ENCODE measurements around the gene CELF4.
A peak's percentile ranks its signal among the peaks of the same experiment; 100 is the strongest.

Gene CELF4

GRCh38 chr18:37560003-37560402, 5.6 kb downstream of the CELF4 start:
- ChIA-PET POLR2A (no interaction called here), CTCF (no interaction called here)
- H3K9me3 ChIP-seq (ENCODE audit: control extremely low read depth in 1 of 5, control insufficient read depth in 4 of 5, insufficient read depth in 2 of 5, low read depth in 1 of 5, low read length in 4 of 5), result no peaks in the 10 kb centered on the region
- H3K27ac ChIP-seq (ENCODE audit: insufficient read depth in 1 of 2, low read depth in 1 of 2, low read length in 2 of 2, poor library complexity in 1 of 2, severe bottlenecking in 2 of 2), result no peak overlapping the region
- peaks cover 0 to 2% (median 1%) of the 10 kb centered on the region in 4 experiments for H3K4me1 ChIP-seq (ENCODE audit: control extremely low read depth in 1 of 4, control insufficient read depth in 4 of 4, insufficient read depth in 4 of 4, low read length in 3 of 4)
- H3K36me3 ChIP-seq (ENCODE audit: control insufficient read depth in 4 of 4, insufficient read depth in 4 of 4, low read length in 3 of 4), result no peaks in the 10 kb centered on the region
- WGBS (ENCODE audit: insufficient coverage), result 50% methylated on average over 1 of the region's 2 CpGs
- H3K4me3 ChIP-seq (ENCODE audit: control insufficient read depth in 1 of 7, extremely low read depth in 1 of 7, insufficient read depth in 4 of 7, low read depth in 2 of 7, low read length in 6 of 7), result no peak overlapping the region
- DNase-seq, result no peak
- peaks cover 6 to 71% (median 29%) of the 10 kb centered on the region in 5 experiments for H3K27me3 ChIP-seq (replicated peaks in 2 of 5; ENCODE audit: control insufficient read depth in 4 of 5, insufficient read depth in 5 of 5, low read length in 4 of 5)

GRCh38 chr18:37559194-37559593, 6.4 kb downstream of the CELF4 start:
- ChIA-PET POLR2A (interaction anchor here (0.6 kb wide), 1 partner anchor 162 kb away, joined by 3 read pairs; no protein-coding TSS in a partner anchor), CTCF (interaction anchor here (0.7 kb wide), 1 partner anchor 1274 kb away, joined by 4 read pairs; no protein-coding TSS in a partner anchor)
- H3K36me3 ChIP-seq (ENCODE audit: control insufficient read depth in 4 of 4, insufficient read depth in 4 of 4, low read length in 3 of 4), result no peaks in the 10 kb centered on the region
- H3K4me3 ChIP-seq (ENCODE audit: control insufficient read depth in 1 of 7, extremely low read depth in 1 of 7, insufficient read depth in 4 of 7, low read depth in 2 of 7, low read length in 6 of 7), result no peak overlapping the region
- no peaks in the 10 kb centered on the region for H3K4me1 ChIP-seq (ENCODE audit: control extremely low read depth in 1 of 4, control insufficient read depth in 4 of 4, insufficient read depth in 4 of 4, low read length in 3 of 4)
- WGBS (ENCODE audit: insufficient coverage), result 38% methylated on average over 1 of the region's 1 CpG
- H3K9me3 ChIP-seq (ENCODE audit: control extremely low read depth in 1 of 5, control insufficient read depth in 4 of 5, insufficient read depth in 2 of 5, low read depth in 1 of 5, low read length in 4 of 5), result no peaks in the 10 kb centered on the region
- no peak overlapping the region for H3K27ac ChIP-seq (ENCODE audit: insufficient read depth in 1 of 2, low read depth in 1 of 2, low read length in 2 of 2, poor library complexity in 1 of 2, severe bottlenecking in 2 of 2)
- peaks cover 6 to 63% (median 27%) of the 10 kb centered on the region in 5 experiments for H3K27me3 ChIP-seq (replicated peaks in 2 of 5; ENCODE audit: control insufficient read depth in 4 of 5, insufficient read depth in 5 of 5, low read length in 4 of 5)
- no peak for DNase-seq

- no peak for DNase-seq
- POLR2A ChIA-PET, result no interaction called here
- Histone ChIP-seq H3K27me3 (replicated peaks in 2 of 5; ENCODE audit: control insufficient read depth in 4 of 5, insufficient read depth in 5 of 5, low read length in 4 of 5) (peaks cover 0 to 30% (median 16%) of the 10 kb centered on the region in 5 experiments), H3K9me3 (ENCODE audit: control extremely low read depth in 1 of 5, control insufficient read depth in 4 of 5, insufficient read depth in 2 of 5, low read depth in 1 of 5, low read length in 4 of 5) (no peaks in the 10 kb centered on the region), H3K4me1 (ENCODE audit: control extremely low read depth in 1 of 4, control insufficient read depth in 4 of 4, insufficient read depth in 4 of 4, low read length in 3 of 4) (no peaks in the 10 kb centered on the region), H3K27ac (ENCODE audit: insufficient read depth in 1 of 2, low read depth in 1 of 2, low read length in 2 of 2, poor library complexity in 1 of 2, severe bottlenecking in 2 of 2) (no peak overlapping the region), H3K36me3 (ENCODE audit: control insufficient read depth in 4 of 4, insufficient read depth in 4 of 4, low read length in 3 of 4) (no peaks in the 10 kb centered on the region), H3K4me3 (ENCODE audit: control insufficient read depth in 1 of 7, extremely low read depth in 1 of 7, insufficient read depth in 4 of 7, low read depth in 2 of 7, low read length in 6 of 7) (no peak overlapping the region)
- CTCF ChIA-PET, result interaction anchor here (1.5 kb wide), 1 partner anchor 32 kb away, joined by 3 read pairs; no protein-coding TSS in a partner anchor
- WGBS (ENCODE audit: insufficient coverage), result 74% methylated on average over 2 of the region's 5 CpGs
Measured at GRCh38 chr18:37554399-37554787, 11.2 kb downstream of the CELF4 start.

GRCh38 chr18:37553633-37554398, 11.8 kb downstream of the CELF4 start:
- Histone ChIP-seq H3K9me3 (ENCODE audit: control extremely low read depth in 1 of 5, control insufficient read depth in 4 of 5, insufficient read depth in 2 of 5, low read depth in 1 of 5, low read length in 4 of 5) (no peaks in the 10 kb centered on the region), H3K4me3 (ENCODE audit: control insufficient read depth in 1 of 7, extremely low read depth in 1 of 7, insufficient read depth in 4 of 7, low read depth in 2 of 7, low read length in 6 of 7) (no peak overlapping the region), H3K4me1 (ENCODE audit: control extremely low read depth in 1 of 4, control insufficient read depth in 4 of 4, insufficient read depth in 4 of 4, low read length in 3 of 4) (no peaks in the 10 kb centered on the region), H3K36me3 (ENCODE audit: control insufficient read depth in 4 of 4, insufficient read depth in 4 of 4, low read length in 3 of 4) (no peaks in the 10 kb centered on the region), H3K27ac (ENCODE audit: insufficient read depth in 1 of 2, low read depth in 1 of 2, low read length in 2 of 2, poor library complexity in 1 of 2, severe bottlenecking in 2 of 2) (no peak overlapping the region), H3K27me3 (replicated peaks in 2 of 5; ENCODE audit: control insufficient read depth in 4 of 5, insufficient read depth in 5 of 5, low read length in 4 of 5) (peaks cover 0 to 24% (median 11%) of the 10 kb centered on the region in 5 experiments)
- ChIA-PET CTCF (interaction anchor here (1.5 kb wide), 1 partner anchor 32 kb away, joined by 3 read pairs; no protein-coding TSS in a partner anchor), POLR2A (no interaction called here)
- WGBS (ENCODE audit: insufficient coverage), result 78% methylated on average over 11 of the region's 18 CpGs
- peak in 2 of 3 donors; percentile 28 to 35 for DNase-seq

- ChIA-PET POLR2A (no interaction called here), CTCF (no interaction called here)
- Histone ChIP-seq H3K4me1 (ENCODE audit: control extremely low read depth in 1 of 4, control insufficient read depth in 4 of 4, insufficient read depth in 4 of 4, low read length in 3 of 4) (no peaks in the 10 kb centered on the region), H3K36me3 (ENCODE audit: control insufficient read depth in 4 of 4, insufficient read depth in 4 of 4, low read length in 3 of 4) (no peaks in the 10 kb centered on the region), H3K27me3 (replicated peaks in 2 of 5; ENCODE audit: control insufficient read depth in 4 of 5, insufficient read depth in 5 of 5, low read length in 4 of 5) (peaks cover 0 to 21% (median 8%) of the 10 kb centered on the region in 5 experiments), H3K4me3 (ENCODE audit: control insufficient read depth in 1 of 7, extremely low read depth in 1 of 7, insufficient read depth in 4 of 7, low read depth in 2 of 7, low read length in 6 of 7) (no peak overlapping the region), H3K9me3 (ENCODE audit: control extremely low read depth in 1 of 5, control insufficient read depth in 4 of 5, insufficient read depth in 2 of 5, low read depth in 1 of 5, low read length in 4 of 5) (no peaks in the 10 kb centered on the region), H3K27ac (ENCODE audit: insufficient read depth in 1 of 2, low read depth in 1 of 2, low read length in 2 of 2, poor library complexity in 1 of 2, severe bottlenecking in 2 of 2) (no peak overlapping the region)
- DNase-seq, result no peak
- WGBS (ENCODE audit: insufficient coverage), result 96% methylated on average over 5 of the region's 5 CpGs
Measured at GRCh38 chr18:37552286-37552685, 13.3 kb downstream of the CELF4 start.

GRCh38 chr18:37551846-37552245, 13.8 kb downstream of the CELF4 start:
- no peak overlapping the region for H3K4me3 ChIP-seq (ENCODE audit: control insufficient read depth in 1 of 7, extremely low read depth in 1 of 7, insufficient read depth in 4 of 7, low read depth in 2 of 7, low read length in 6 of 7)
- peaks cover 0 to 19% (median 8%) of the 10 kb centered on the region in 5 experiments for H3K27me3 ChIP-seq (replicated peaks in 2 of 5; ENCODE audit: control insufficient read depth in 4 of 5, insufficient read depth in 5 of 5, low read length in 4 of 5)
- no peaks in the 10 kb centered on the region for H3K9me3 ChIP-seq (ENCODE audit: control extremely low read depth in 1 of 5, control insufficient read depth in 4 of 5, insufficient read depth in 2 of 5, low read depth in 1 of 5, low read length in 4 of 5)
- H3K27ac ChIP-seq (ENCODE audit: insufficient read depth in 1 of 2, low read depth in 1 of 2, low read length in 2 of 2, poor library complexity in 1 of 2, severe bottlenecking in 2 of 2), result no peak overlapping the region
- H3K36me3 ChIP-seq (ENCODE audit: control insufficient read depth in 4 of 4, insufficient read depth in 4 of 4, low read length in 3 of 4), result no peaks in the 10 kb centered on the region
- WGBS (ENCODE audit: insufficient coverage), result 95% methylated on average over 4 of the region's 8 CpGs
- H3K4me1 ChIP-seq (ENCODE audit: control extremely low read depth in 1 of 4, control insufficient read depth in 4 of 4, insufficient read depth in 4 of 4, low read length in 3 of 4), result no peaks in the 10 kb centered on the region
- ChIA-PET POLR2A (no interaction called here), CTCF (no interaction called here)
- no peak for DNase-seq

GRCh38 chr18:37551249-37551648, 14.3 kb downstream of the CELF4 start:
- Histone ChIP-seq H3K4me1 (ENCODE audit: control extremely low read depth in 1 of 4, control insufficient read depth in 4 of 4, insufficient read depth in 4 of 4, low read length in 3 of 4) (no peaks in the 10 kb centered on the region), H3K27me3 (replicated peaks in 2 of 5; ENCODE audit: control insufficient read depth in 4 of 5, insufficient read depth in 5 of 5, low read length in 4 of 5) (peaks cover 0 to 14% (median 6%) of the 10 kb centered on the region in 5 experiments), H3K27ac (ENCODE audit: insufficient read depth in 1 of 2, low read depth in 1 of 2, low read length in 2 of 2, poor library complexity in 1 of 2, severe bottlenecking in 2 of 2) (no peak overlapping the region), H3K36me3 (ENCODE audit: control insufficient read depth in 4 of 4, insufficient read depth in 4 of 4, low read length in 3 of 4) (no peaks in the 10 kb centered on the region), H3K4me3 (ENCODE audit: control insufficient read depth in 1 of 7, extremely low read depth in 1 of 7, insufficient read depth in 4 of 7, low read depth in 2 of 7, low read length in 6 of 7) (no peak overlapping the region), H3K9me3 (ENCODE audit: control extremely low read depth in 1 of 5, control insufficient read depth in 4 of 5, insufficient read depth in 2 of 5, low read depth in 1 of 5, low read length in 4 of 5) (no peaks in the 10 kb centered on the region)
- ChIA-PET POLR2A (no interaction called here), CTCF (no interaction called here)
- DNase-seq, result no peak
- WGBS (ENCODE audit: insufficient coverage), result 97% methylated on average over 3 of the region's 3 CpGs

Data from common myeloid progenitor, CD34-positive (primary cell).